ENCODE results near the gene ADAMTS17.

The ADAMTS17 gene

GRCh38 chr15:99974246-99974645 lies 367.5 kb downstream of the ADAMTS17 start:
- DNase-seq (ENCODE audit: low spot score) = no peak

GRCh38 chr15:99973351-99973750 lies 368.4 kb downstream of the ADAMTS17 start:
- DNase-seq (ENCODE audit: low spot score) = no peak

- no peak for DNase-seq (ENCODE audit: low spot score)
These were observed 370.8 kb downstream of the ADAMTS17 start for GRCh38 chr15:99970891-99971430.

- DNase-seq (ENCODE audit: low spot score) = no peak
These were observed 372.4 kb downstream of the ADAMTS17 start for GRCh38 chr15:99969261-99969920.

GRCh38 chr15:99967841-99968371 lies 373.9 kb downstream of the ADAMTS17 start:
- no peak for DNase-seq (ENCODE audit: low spot score)

- DNase-seq (ENCODE audit: low spot score) = no peak
These were observed 375.0 kb downstream of the ADAMTS17 start for GRCh38 chr15:99966815-99967214.

- no peak for DNase-seq (ENCODE audit: low spot score)
These were observed 376.4 kb downstream of the ADAMTS17 start for GRCh38 chr15:99965376-99965775.

GRCh38 chr15:99963976-99964375 lies 377.8 kb downstream of the ADAMTS17 start:
- DNase-seq (ENCODE audit: low spot score) = no peak

- DNase-seq (ENCODE audit: low spot score) = no peak
These were observed 378.5 kb downstream of the ADAMTS17 start for GRCh38 chr15:99963096-99963825.

- DNase-seq (ENCODE audit: low spot score) = no peak
These were observed 379.7 kb downstream of the ADAMTS17 start for GRCh38 chr15:99962006-99962561.

GRCh38 chr15:99961011-99961441 lies 380.7 kb downstream of the ADAMTS17 start:
- no peak for DNase-seq (ENCODE audit: low spot score)

- DNase-seq (ENCODE audit: low spot score) = no peak
These were observed 382.4 kb downstream of the ADAMTS17 start for GRCh38 chr15:99959326-99959725.

- DNase-seq (ENCODE audit: low spot score) = no peak
These were observed 383.2 kb downstream of the ADAMTS17 start for GRCh38 chr15:99958426-99959097.

- DNase-seq (ENCODE audit: low spot score) = no peak
These were observed 384.1 kb downstream of the ADAMTS17 start for GRCh38 chr15:99957642-99958013.

GRCh38 chr15:99956820-99957641 lies 384.7 kb downstream of the ADAMTS17 start:
- no peak for DNase-seq (ENCODE audit: low spot score)

- no peak for DNase-seq (ENCODE audit: low spot score)
These were observed 385.6 kb downstream of the ADAMTS17 start for GRCh38 chr15:99956022-99956775.

GRCh38 chr15:99955532-99955931 lies 386.2 kb downstream of the ADAMTS17 start:
- no peak for DNase-seq (ENCODE audit: low spot score)

GRCh38 chr15:99955181-99955525 lies 386.6 kb downstream of the ADAMTS17 start:
- no peak for DNase-seq (ENCODE audit: low spot score)

- no peak for DNase-seq (ENCODE audit: low spot score)
These were observed 387.2 kb downstream of the ADAMTS17 start for GRCh38 chr15:99954361-99955180.

GRCh38 chr15:99953886-99954285 lies 387.9 kb downstream of the ADAMTS17 start:
- no peak for DNase-seq (ENCODE audit: low spot score)
